CD4-positive, alpha-beta T cell treated with Interferon gamma for 1 hour (primary cell): ENCODE measurements around the gene ATP5PB.
A peak's percentile ranks its signal among the peaks of the same experiment; 100 is the strongest.

Experiments used
- DNase-seq: peaks from one replicate; pipeline ENCODE4 v3.0.0-alpha.2; 2020

Gene ATP5PB

DNA sequence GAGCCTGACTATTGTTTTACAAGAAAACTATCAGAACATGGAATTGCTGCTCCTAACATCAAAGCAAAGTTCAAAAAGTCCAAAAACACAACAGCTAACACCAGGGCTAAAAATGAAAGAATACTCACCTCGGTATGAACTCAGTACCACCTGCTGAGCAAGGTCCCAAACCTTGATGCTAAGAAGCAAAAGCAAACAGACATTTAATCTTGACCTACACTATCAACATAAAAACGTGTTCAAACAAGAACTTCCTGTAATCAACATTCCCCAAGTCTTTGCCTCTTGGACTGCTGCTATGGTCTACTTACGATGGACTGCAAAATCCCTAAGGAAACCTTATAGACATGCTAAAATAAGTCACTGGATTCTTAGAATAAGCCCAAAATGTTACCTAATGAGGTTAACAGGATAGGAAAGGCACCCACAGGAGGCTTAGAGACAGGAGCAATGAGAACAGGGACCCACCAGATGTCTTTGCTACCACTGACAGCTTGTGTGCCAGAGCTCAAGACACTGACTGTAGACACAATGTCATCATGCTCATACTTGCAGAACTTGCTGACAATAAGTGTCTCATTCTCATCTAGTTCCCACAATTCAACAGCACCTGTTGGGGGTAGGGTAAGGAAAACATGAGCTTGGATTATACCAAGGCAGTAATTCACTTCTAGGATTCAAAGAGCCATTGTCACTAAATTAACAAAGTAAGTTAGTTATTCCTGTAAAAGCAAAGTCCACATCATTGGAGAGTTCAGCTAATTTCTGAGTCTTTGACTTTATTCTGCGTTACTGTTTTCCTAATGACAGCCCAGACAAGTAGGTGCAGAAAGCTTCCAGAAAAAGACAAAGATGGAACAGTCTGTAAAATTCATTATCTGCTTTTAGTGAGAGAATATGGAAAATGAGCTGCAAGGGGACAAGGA, 2.0 kb upstream of the ATP5PB start:
- DNase-seq: no peak

DNA sequence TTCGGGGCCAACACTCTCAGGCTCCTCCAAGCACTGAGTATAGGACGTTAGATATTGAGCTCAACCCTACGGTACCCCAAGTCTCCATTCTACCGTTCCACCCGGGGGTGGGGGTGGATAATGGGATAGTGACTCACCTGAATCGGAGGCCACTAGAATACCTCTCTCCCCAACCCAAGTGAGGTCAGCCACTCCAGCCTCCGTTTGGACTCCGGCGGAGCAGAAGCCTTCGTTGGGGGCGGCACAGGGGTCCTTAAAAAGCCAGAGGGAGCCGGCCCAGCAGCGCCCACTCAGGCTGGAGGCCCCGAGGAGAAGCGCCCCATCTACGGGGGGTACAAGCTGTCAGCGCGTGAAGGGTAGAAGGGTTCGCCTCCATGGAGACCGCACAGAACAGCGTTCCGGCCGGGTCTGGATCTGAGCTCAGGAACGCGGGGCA, 764 bp upstream of the ATP5PB start:
- no peak for DNase-seq

DNA sequence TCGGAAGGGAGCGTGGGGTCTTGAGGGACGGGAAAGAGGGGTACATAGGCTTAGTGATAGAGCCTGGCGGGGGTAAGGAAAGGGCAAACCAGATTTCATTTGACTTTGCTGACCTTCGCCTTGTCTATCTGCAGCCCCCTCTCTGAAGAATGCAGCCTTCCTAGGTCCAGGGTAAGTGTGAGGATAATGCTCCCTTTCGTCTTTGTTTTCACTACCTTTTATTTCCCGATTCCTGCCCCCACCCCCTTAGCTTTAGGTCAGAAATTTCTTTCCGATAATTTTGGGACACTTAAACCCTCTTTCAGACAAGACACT, 396 bp downstream of the ATP5PB start:
- DNase-seq: no peak

DNA sequence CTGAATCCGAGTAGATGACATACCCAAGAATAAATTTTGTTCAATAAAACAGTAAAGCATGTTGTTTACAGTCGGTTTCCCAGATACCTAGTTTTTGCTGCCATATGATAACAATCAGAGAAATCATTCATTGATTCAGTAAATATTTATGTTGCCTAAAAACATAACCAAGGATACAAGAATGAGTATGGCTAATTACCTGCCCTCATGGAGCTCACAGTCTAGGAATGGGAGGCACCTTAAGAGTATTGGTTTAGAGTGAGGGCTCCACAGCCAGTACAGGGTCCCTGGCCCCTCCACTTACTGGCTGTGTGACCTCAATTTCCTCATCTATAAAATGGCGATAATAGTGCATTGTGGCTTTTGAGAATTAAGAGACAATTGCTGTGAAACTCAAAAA, 921 bp downstream of the ATP5PB start:
- no peak for DNase-seq

DNA sequence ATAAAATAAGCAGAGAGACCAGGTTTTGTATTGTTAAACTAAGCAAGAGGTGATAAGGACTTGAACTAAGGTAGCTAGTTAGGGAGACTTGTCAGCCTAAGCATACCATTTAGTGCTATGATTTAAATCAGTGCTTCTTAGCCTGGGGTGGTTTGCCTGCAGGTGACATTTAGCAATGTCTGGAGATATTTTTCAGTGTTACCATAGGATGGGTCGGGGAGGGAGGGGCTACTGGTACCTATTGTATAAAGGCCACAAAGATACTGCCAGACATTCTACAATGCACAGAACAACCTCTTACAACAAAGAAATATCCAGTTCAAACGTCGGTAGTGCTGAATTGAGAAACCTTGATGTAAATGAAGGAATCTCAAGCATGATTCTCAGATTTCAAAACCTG, 3.3 kb downstream of the ATP5PB start:
- no peak for DNase-seq

DNA sequence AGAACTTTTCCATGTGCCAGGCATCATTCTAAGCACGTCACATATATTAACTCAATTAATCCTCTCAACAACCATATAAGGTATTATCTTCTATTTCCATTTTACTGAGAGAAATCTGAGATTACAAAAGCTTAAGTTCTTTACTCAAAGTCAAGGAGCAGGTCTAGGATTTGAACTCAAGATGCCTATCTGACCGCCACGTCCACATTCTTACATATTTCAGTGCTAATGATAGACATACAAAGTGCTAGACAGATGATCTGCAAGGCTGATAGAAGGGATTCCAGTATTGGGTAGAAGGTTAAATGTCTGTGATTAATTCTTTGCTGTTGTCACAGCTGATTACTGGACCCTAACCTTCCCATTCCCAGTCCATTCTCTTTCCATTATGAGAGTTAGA, 4.4 kb downstream of the ATP5PB start:
- no peak for DNase-seq

DNA sequence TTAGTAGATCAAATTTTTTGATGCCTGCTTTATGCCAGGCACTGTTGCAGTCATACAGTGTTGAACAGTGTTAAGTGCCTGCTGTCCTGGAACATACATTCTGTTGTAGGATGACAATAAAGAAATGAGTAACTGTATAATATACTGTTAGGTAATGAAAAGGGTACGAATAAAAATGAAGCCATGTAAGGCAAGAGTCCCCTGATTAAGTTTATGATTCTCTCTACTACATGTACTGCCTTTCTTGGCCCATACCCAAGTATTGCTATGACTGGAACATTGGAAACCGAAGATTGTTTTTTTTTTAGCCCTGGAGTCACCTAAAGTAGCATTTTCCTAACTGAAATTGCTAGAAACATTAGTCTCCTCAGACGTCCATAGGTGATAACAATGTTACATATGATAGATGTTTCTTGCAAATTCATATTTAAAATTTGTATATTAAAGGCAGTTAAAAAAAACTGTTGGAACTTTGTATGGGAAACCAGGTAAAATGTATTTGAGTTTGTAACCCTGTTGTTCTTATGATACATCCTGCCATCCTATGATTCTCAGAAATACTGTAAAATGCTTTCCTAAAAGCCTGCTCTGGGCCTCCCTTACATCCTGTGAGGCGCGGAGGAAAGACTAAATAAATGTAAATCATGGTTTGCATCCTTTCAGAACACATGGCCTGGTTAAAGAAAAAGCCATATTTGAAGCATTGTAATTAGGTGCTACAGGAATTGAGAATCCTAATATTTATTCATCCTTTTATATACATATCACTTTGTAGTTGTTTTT, 5.8 kb downstream of the ATP5PB start:
- DNase-seq: no peak

DNA sequence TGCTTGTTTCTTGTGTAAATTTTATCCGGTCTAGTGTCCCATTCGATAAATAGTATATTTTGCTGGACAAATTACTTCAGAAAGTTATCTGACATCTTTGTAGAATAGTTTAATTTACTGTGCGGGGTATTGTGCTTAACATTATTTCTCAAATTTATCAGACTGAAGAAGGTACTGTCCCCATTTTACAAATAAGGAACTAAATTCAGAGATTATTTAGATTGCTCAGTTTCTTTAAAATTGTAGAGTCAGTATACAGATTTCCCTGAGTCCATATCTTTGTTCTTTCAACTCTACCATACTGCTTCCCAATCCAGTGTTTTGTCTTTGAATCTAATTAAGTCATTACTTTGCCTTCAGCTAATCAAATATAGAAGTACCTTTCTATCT, 6.4 kb downstream of the ATP5PB start:
- DNase-seq: no peak

DNA sequence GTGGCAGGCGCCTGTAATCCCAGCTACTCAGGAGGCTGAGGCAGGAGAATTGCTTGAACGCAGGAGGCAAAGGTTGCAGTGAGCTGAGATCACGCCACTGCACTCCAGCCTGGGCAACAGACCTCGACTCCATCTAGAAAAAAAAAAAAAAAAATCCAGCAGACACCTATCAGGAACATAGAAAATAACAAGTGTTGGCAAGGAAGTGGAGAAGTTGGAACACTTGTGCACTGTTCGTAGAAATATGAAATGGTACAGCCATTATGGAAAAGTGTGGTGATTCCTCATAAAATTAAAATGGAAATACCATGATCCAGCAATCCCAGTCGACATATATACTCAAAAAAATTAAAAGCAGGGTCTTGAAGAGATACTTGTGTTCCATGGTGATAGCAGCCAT, 12.5 kb downstream of the ATP5PB start:
- no peak for DNase-seq

DNA sequence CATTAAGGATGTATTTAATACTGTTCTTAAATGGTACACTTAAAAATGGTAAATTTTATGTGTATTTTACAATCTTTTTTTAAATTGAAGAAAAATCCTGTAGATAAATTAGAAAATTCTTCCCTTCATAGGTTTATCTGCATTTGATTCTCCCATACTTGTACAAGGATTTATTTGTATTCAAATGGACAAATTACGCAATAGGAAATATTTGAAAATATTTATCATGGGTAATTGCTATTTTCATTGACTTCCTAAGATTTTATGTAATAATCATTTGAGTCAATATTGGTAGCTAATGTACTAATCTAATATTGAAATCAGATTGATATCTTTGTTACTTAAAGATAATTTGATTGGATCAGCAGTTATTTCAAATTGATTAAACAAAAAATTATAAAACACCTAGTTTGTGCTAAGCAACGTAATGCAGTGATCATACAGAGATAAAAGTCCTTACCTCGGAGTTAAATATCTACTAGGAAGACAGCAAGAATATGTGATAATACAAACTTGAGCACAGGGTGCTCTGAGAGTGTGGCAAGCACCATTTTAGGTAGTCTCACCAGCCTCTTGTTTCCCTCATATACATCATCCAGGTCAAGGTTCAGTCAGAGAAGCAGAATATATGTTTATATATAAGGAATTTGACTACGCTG, 13.2 kb downstream of the ATP5PB start:
- DNase-seq: no peak

DNA sequence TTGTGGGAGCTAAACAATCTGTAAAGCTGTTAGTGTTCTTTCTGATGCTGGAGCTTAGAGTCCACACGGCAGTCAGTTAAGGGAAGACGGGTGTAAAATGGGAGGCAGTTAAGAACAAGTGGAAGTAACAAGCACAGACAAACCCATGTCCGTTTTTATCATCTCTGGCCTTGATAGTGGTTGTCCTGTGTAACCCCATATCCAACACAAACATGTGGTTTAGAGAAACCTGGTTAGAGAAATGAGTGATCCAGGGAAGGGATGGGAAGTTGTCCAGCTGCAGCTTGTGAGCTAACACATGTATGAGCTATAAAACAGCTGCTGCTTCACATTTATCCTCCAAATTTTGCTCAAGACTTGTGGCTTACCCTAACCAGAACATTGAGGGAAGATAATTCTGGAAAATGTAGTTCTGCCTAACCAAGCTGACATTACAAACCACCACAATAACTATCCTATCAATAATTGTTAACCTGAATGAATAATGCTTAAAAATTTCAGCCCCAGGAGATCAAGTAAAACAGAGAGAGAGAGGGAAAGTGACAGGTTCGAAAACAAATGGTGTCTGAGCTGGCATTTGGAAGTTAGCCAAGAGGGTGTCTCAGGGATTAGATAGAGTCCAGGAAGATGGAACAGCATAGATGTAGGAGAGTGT, 13.9 kb downstream of the ATP5PB start:
- DNase-seq: no peak

DNA sequence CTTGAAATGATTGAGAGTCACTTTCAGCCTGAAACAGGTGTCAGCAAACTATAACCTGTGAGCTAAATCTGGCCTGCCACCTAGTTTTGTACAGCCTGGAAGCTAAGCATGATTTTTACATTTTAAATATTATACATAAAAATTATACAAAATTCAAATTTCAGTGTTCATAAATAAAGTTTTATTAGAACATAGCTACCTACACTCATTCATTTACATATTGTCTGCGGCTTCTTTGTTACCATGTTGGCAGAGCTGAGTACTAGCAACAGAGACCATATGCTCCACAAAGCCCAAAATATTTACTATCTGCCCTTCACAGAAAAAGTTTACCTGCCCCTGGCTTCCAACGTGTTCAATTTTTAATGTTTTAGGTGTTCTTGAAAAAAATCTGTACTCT, 16.5 kb downstream of the ATP5PB start:
- DNase-seq: no peak

DNA sequence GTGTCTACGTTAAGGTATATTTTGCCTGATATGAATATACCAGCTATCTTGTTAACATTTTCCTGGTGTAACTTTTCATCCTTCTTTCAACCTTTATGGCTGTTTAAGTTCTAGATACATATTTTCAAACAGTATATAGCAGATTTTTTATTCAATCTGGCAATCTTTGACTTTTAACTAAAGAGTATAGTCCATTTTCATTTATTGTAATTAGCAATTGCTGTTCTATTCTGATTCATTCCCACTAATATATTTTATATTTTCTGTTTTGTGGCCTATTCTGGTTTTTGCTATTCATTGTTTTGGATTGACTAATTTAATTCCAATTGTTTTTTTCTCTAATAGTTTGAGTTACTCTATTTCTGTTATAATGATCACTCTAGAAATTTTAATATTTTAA, 17.2 kb downstream of the ATP5PB start:
- no peak for DNase-seq

DNA sequence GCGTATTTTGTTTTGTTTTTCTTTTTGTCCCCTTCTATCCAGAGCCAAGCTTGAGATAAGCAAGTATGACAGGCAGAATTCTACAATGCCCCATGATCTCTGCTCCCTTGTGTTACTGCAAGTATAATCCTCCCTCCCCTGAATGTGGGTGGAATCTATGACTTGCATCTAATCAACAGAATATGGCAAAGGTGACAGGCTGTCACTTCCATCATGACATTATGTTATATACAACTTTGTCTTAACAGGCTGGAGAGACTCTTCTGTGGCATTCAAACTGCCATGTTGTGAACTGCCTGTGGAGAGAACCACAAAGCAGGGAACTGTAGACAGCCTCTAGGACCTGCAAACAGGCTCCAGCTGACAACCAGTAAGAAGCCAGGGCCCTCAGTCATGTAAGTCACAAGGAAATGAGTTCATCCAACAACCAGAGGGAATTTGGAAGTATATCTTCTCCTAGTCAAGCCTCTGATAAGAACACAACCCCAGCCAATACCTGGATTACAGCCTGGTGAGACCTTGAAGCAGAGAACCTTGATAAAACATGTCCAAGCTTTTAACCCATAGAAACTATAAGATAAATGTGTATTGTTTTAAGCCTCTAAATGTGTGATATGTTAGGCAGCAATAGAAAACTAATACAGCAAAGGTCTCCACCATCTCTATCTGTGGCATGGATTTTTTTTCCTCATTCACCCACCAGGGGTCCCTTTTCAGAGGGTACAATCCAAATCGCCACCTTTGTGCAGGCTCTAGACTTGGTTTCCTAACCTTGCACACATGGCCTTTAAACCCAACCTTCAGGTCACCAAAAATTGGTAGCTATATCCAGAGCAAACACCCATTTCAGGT, 18.8 kb downstream of the ATP5PB start:
- DNase-seq: no peak

DNA sequence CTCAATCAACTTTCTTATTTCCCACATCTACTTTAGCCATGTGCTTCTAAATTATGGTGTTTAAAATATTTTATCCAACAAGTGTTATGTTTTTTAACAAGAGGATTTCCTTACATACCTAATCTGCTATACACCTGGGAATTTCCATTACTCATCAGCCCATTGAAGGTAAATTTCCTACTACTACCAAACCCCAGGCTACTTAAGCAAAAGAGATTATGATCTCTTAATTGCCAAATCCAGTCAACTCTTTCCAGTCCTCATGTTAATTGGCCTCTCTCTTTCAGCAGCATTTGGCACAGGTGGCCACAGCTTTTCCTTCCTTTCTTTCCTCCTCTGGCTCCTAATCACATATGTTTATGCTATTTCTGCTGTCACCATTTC, 19.4 kb downstream of the ATP5PB start:
- DNase-seq: no peak

DNA sequence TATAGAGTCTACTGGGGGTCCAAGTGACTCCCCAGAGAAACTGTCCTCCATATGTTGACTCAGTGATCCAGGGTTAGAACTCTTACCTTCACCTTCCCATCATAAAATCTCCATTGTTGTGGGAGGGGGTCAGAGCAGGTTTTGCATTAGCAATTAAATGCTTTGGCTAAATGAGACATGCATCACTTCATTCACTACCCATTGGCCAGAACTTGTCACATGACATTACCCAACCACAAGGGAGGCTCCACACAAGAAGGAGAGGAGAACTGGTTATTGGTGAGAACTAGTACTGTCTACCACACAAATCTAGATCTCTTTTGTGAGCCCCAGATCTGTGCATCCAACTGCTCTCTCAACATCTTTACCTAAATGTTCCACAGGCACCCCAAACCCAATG, 20.3 kb downstream of the ATP5PB start:
- no peak for DNase-seq

DNA sequence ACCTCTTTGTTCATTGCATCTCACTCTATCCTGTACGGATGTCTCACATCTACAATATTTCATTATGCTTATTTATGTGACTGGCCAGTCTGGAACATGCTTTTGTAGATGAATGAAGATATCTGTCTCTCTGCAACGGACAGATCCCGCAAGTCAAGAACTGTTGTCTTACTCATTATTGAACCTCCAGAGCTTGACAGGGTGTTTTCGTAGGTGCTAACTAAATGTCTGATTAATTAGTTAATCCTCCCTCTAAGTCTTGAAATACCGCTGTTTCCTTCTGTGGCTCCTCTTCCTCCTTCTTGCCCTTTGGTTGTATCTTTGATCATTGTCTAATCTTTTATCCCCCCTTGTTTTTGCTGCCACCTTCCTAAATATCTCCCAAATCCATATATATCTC, 21.3 kb downstream of the ATP5PB start:
- DNase-seq: no peak

DNA sequence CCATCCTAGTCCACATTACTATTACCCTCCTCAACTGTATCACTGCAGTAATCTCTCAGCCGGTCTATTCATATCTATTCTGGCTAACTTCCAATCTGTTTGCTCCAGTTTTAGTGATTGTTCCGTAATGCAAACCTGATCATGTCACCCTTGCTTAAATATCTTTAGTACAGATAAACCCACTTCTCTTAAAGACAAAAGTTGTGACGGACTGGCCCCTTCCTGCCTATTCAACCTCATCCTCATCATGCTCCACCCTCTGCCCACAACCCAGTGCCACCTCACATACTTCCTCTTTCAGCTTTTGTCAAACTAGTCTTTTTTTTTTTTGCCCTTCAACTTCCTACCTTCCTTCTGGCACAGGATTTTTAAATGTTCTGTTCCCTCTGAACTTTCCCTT, 21.7 kb downstream of the ATP5PB start:
- DNase-seq: peak; percentile 87

DNA sequence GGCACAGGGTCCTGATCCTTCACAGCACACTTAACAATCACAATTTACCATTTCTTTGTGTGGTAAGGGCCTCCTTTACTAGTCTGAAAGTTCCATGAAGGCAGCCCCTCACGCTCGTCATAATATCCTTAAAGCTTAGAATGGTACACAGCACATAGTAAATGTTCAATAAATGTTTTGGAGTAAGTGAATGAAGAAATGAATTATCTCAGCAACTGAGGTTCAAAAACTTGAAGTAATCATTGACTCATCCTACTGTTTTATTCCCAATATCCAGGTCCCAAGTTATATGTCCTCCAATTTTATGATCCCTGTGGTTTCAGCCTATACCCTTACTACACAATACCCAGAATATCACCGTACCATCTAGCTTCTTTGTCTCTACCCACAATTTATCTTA, 22.3 kb downstream of the ATP5PB start:
- no peak for DNase-seq

DNA sequence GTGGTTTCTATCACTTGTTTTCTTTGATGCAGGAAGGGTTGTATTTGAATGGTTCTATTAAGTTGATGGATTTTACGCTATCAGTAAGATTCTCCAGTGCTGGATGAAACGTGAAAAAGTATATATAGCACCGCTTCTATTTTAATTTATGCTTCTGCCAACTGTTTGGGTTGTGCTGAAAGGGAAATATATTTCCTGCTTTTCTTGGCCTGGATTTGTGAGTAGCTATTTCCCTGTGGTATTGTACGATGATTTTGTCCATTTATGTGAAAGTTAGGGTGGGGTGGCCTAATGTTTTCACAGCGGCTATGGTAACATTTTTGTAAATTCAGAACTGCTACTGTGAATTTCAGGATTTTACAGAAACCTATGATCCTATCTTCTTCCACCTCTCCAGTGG, 24.8 kb downstream of the ATP5PB start:
- DNase-seq: no peak

DNA sequence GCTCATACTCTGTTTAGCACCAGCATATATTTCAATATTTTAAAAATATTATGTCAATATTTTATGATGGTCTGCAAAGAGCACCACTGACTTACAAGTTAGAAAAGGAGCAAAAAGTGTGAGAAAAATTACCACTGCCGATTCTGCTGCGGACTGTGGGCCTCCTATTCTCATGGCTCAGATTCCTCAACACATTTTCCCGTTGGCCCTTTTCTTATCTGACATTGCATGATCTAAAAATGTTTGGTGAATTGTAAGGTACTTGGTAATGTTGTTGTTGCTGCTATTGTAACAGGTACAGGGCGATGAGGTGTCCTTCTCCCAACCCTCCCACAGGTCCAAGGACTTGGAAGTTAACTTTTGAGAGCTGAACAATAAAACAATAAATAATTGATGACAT, 25.3 kb downstream of the ATP5PB start:
- DNase-seq: no peak

DNA sequence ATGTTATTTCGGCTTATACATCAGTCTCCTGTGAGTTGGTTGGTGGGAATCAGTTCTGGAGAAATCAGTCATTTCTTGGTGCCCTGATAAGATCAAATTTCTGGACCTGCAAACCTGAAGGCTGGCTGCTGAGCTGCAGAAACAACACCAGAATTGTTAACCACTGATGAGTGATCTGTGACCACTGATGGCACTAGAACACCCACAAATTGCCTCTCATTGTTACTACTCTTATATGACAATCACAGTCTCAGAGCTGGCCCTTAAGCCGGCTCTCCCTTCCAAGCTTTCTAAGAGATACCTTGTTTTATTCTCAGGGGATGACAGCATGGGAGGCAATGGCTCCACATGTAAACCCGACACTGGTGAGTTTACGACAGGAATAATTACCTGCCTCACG, 26.4 kb downstream of the ATP5PB start:
- no peak for DNase-seq

DNA sequence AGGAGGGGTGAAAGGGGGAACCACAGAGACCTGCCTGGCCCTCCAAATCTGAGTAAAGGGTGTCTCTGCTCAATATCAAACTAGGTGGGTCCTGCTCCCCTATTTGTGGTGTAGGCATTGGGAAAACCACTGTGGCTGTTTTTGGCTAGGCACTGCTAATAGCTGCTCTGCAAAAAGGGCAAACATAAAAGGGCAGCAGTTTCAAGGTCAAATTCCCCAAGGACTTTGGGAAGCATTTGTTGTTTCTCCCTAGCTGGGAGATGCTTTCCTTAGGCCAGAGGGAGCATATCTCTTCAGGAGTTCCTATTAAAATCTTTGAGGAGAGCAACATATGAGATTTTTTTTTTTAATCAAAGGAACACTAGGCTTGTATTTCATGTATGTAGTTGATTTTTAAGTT, 26.9 kb downstream of the ATP5PB start:
- no peak for DNase-seq
